BLaER1 treated with 17β-estradiol and CSF1 and Interleukin-3, amounts not matched to agents 10 nM and 100 nM (cell line): ENCODE results near the gene ZRANB1.

Experiments
- H3K27ac ChIP-seq, 11 experiments: shearing (Covaris generic); formaldehyde crosslinking; 2 replicates each; pipeline ENCODE4 v1.8.1; 2022
- H3K27me3 ChIP-seq, 11 experiments: shearing (Covaris generic); formaldehyde crosslinking; 2 replicates each; pipeline ENCODE4 v1.8.1; 2022
- H3K36me3 ChIP-seq, 11 experiments: shearing (Covaris generic); formaldehyde crosslinking; 2 replicates each; pipeline ENCODE4 v1.8.1; 2022
- H3K4me1 ChIP-seq, 10 experiments: shearing (Covaris generic); formaldehyde crosslinking; 2 replicates each; pipeline ENCODE4 v1.8.1; 2022
- H3K4me2 ChIP-seq, 11 experiments: shearing (Covaris generic); formaldehyde crosslinking; 2 replicates each; pipeline ENCODE4 v1.8.1; 2022
- H3K4me3 ChIP-seq, 10 experiments: shearing (Covaris generic); formaldehyde crosslinking; 2 replicates each; pipeline ENCODE4 v1.8.1; 2022
- H3K9ac ChIP-seq, 11 experiments: shearing (Covaris generic); formaldehyde crosslinking; 2 replicates each; pipeline ENCODE4 v1.8.1; 2022
- H3K9me3 ChIP-seq, 11 experiments: shearing (Covaris generic); formaldehyde crosslinking; replicated peaks in 1 of 11; 2 replicates each; pipeline ENCODE4 v1.8.1; 2022
- H4K20me1 ChIP-seq, 11 experiments: shearing (Covaris generic); formaldehyde crosslinking; 2 replicates each; pipeline ENCODE4 v1.8.1; 2022
- Cebpa-rat ChIP-seq, 11 experiments: shearing (Covaris generic); IDR thresholded peaks; 2 replicates each; pipeline ENCODE4 v1.8.1; 2022

The ZRANB1 gene

GRCh38 chr10:125012851-125013528 is 71.1 kb downstream of the ZRANB1 start:
- Histone ChIP-seq H3K36me3 (peaks cover 75 to 100% (median 96%) of the 10 kb centered on the region in 11 experiments), H3K27me3 (no peaks in the 10 kb centered on the region)

GRCh38 chr10:125013529-125013872 is 71.6 kb downstream of the ZRANB1 start:
- H3K9ac ChIP-seq = no peak overlapping the region
- TF ChIP-seq Cebpa-rat (IDR thresholded peaks at IDR 0.05) = no peak
- peaks cover 2 to 24% (median 9%) of the 10 kb centered on the region in 10 experiments for H3K4me1 ChIP-seq
- H3K4me3 ChIP-seq = no peak overlapping the region
- H3K27ac ChIP-seq = no peak overlapping the region
- no peaks in the 10 kb centered on the region for H3K27me3 ChIP-seq
- no peak overlapping the region for H3K4me2 ChIP-seq
- no peaks in the 10 kb centered on the region for H3K9me3 ChIP-seq
- H3K36me3 ChIP-seq = peaks cover 71 to 100% (median 94%) of the 10 kb centered on the region in 11 experiments
- peaks cover 99 to 100% (median 100%) of the 10 kb centered on the region in 11 experiments for H4K20me1 ChIP-seq

More at GRCh38 chr10:125012851-125013528, 71.1 kb downstream of the ZRANB1 start:
- Histone ChIP-seq H3K4me3 (no peak overlapping the region), H3K9me3 (no peaks in the 10 kb centered on the region), H3K9ac (no peak overlapping the region), H4K20me1 (peaks cover 99 to 100% (median 100%) of the 10 kb centered on the region in 11 experiments), H3K4me1 (peaks cover 0 to 19% (median 6%) of the 10 kb centered on the region in 10 experiments; a peak in 8 of 20 replicates), H3K27ac (no peak overlapping the region), H3K4me2 (no peak overlapping the region)
- TF ChIP-seq Cebpa-rat (IDR thresholded peaks at IDR 0.05) = no peak

DNA sequence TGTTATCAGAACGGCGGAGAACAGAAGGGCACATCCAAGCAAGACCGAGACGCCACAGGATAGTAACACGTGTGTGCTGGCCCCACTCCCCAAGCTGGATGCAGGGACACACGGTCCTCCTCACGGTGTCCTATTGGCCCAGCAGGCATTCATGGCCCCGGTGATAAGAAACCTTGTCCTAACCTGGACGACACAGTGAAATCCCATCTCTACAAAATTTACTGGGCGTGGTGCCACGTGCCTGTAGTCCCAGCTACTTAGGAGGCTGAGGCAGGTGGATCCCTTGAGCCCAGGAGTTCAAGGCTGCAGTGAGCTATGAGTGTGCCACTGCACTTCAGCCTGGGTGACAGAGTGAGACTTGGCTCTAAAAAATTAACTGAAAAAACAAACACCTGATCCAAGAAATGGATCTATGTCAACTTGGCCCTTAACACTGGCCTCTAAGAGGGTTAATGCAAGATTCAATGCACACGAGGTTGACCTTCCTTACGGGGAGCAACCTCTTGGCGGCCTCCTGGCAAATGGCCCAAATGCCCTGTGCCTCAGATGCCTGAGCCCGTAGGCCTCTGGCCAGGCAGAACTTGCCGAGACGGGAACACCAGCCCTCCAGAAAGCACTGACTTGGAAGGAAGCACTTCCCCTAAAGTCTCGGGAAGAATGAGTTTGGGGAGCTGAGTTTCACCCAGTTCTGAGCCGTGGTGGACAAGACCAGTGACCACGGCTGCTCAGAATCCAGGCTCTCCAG is 72.3 kb downstream of the ZRANB1 start:
- Histone ChIP-seq H3K36me3 (peaks cover 71 to 97% (median 90%) of the 10 kb centered on the region in 11 experiments), H4K20me1 (peaks cover 100% of the 10 kb centered on the region in 11 experiments), H3K9ac (no peak overlapping the region), H3K27me3 (no peaks in the 10 kb centered on the region), H3K4me2 (no peak overlapping the region), H3K4me1 (peaks cover 10 to 32% (median 16%) of the 10 kb centered on the region in 10 experiments), H3K27ac (no peak overlapping the region), H3K4me3 (no peak overlapping the region), H3K9me3 (no peaks in the 10 kb centered on the region; a peak in 1 of 22 replicates)
- no peak for TF ChIP-seq Cebpa-rat (IDR thresholded peaks at IDR 0.05)

DNA sequence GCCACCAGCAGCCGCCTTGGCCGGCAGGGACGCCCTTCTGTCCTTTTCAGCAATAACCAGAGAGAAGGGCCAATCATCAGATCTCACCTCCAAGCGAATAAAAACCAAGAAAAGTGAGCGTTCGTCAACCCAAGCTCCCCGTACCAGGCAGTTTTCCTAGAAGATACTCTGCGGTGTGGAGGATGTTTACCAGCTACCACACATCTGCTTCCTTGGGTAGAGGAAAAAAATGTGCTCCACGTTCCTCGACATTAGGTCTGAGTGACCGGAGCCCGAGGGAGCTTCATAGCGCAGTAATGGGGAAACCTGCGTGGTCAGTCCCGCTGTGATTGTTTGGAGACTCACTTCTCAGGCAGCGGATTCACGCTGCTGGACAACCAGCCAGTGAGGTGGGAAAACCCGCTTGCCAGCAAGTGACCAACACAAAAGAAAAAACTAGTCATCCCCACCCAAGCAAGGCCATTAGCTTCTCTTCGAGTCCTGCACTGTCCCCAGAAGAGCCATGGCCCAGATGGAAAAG is 73.0 kb downstream of the ZRANB1 start:
- peaks cover 16 to 38% (median 23%) of the 10 kb centered on the region in 10 experiments for H3K4me1 ChIP-seq
- no peak overlapping the region for H3K4me3 ChIP-seq
- H3K9ac ChIP-seq = no peak overlapping the region
- H3K9me3 ChIP-seq = peaks cover 0 to 6% (median 2%) of the 10 kb centered on the region in 11 experiments; a peak in 13 of 22 replicates
- peaks cover 98 to 100% (median 100%) of the 10 kb centered on the region in 11 experiments for H4K20me1 ChIP-seq
- H3K36me3 ChIP-seq = peaks cover 72 to 95% (median 87%) of the 10 kb centered on the region in 11 experiments
- no peak overlapping the region for H3K27ac ChIP-seq
- no peak for TF ChIP-seq Cebpa-rat (IDR thresholded peaks at IDR 0.05)
- H3K4me2 ChIP-seq = no peak overlapping the region
- no peaks in the 10 kb centered on the region for H3K27me3 ChIP-seq

- Histone ChIP-seq H3K9me3 (peaks cover 0 to 12% (median 8%) of the 10 kb centered on the region in 11 experiments; a peak in 16 of 22 replicates), H3K36me3 (peaks cover 77 to 95% (median 88%) of the 10 kb centered on the region in 11 experiments)
- no peak for TF ChIP-seq Cebpa-rat (IDR thresholded peaks at IDR 0.05)
These were observed 73.5 kb downstream of the ZRANB1 start for GRCh38 chr10:125015356-125015944.

GRCh38 chr10:125016123-125016522 is 74.2 kb downstream of the ZRANB1 start:
- H3K36me3 ChIP-seq = peaks cover 77 to 95% (median 88%) of the 10 kb centered on the region in 11 experiments

More at GRCh38 chr10:125015356-125015944, 73.5 kb downstream of the ZRANB1 start:
- H3K4me2 ChIP-seq = no peak overlapping the region
- no peak overlapping the region for H3K4me3 ChIP-seq
- peaks cover 21 to 44% (median 28%) of the 10 kb centered on the region in 10 experiments for H3K4me1 ChIP-seq
- peaks cover 98 to 100% (median 100%) of the 10 kb centered on the region in 11 experiments for H4K20me1 ChIP-seq
- H3K9ac ChIP-seq = no peak overlapping the region
- no peak overlapping the region for H3K27ac ChIP-seq
- H3K27me3 ChIP-seq = no peaks in the 10 kb centered on the region

GRCh38 chr10:125016611-125017202 is 74.8 kb downstream of the ZRANB1 start:
- H3K27me3 ChIP-seq = no peaks in the 10 kb centered on the region
- TF ChIP-seq Cebpa-rat (IDR thresholded peaks at IDR 0.05) = no peak
- no peak overlapping the region for H3K4me2 ChIP-seq
- no peak overlapping the region for H3K9ac ChIP-seq
- H3K4me3 ChIP-seq = no peak overlapping the region
- H3K4me1 ChIP-seq = peaks cover 30 to 47% (median 34%) of the 10 kb centered on the region in 10 experiments
- no peak overlapping the region for H3K27ac ChIP-seq
- peaks cover 77 to 95% (median 88%) of the 10 kb centered on the region in 11 experiments for H3K36me3 ChIP-seq
- H3K9me3 ChIP-seq = peaks cover 0 to 24% (median 20%) of the 10 kb centered on the region in 11 experiments; a peak in 18 of 22 replicates
- H4K20me1 ChIP-seq = peaks cover 95 to 100% (median 100%) of the 10 kb centered on the region in 11 experiments

More at GRCh38 chr10:125016123-125016522, 74.2 kb downstream of the ZRANB1 start:
- Histone ChIP-seq H3K27me3 (no peaks in the 10 kb centered on the region), H3K27ac (no peak overlapping the region), H3K9me3 (peaks cover 0 to 18% (median 15%) of the 10 kb centered on the region in 11 experiments; a peak in 18 of 22 replicates), H4K20me1 (peaks cover 97 to 100% (median 100%) of the 10 kb centered on the region in 11 experiments), H3K4me1 (peaks cover 28 to 47% (median 33%) of the 10 kb centered on the region in 10 experiments), H3K4me3 (no peak overlapping the region), H3K9ac (no peak overlapping the region), H3K4me2 (no peak overlapping the region)
- TF ChIP-seq Cebpa-rat (IDR thresholded peaks at IDR 0.05) = no peak

DNA sequence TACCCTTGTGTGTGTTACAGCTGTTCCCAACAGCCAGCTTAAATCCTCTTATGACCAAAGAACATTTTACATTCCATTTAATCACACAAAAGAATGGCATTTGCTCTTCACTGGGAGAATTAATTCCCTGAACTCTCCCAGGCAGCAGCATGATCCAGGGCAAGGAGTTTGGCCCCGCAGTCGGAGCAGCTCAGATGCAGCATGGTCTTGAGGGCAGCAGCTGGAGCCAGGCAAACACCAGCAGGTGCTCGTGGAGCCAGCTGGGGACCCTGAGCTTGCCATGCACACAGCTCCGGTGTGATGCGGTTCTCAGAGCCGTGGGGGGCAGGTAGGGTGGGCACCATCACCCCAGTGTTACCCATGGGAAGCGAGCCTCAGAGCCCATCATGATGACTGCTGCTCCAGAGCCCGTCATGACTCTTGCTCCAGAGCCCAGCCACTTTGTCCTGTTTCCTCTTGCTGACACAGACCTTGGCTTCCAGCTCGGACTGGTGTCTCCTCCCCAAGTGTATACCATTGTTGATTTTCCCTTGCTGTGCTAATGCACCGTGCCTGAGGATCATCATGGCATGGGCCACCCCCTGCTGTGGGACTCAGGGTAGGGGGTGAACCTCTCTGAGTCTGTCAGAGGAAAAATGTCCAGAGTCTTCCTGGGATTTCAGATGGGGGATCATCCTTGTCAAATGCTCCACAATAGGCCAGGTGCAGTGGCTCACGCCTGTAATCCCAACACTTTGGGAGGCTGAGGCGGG is 75.8 kb downstream of the ZRANB1 start:
- Histone ChIP-seq H3K27ac (no peak overlapping the region), H3K9me3 (peaks cover 0 to 34% (median 30%) of the 10 kb centered on the region in 11 experiments; a peak in 18 of 22 replicates), H4K20me1 (peaks cover 93 to 100% (median 100%) of the 10 kb centered on the region in 11 experiments), H3K4me1 (peaks cover 30 to 39% (median 34%) of the 10 kb centered on the region in 10 experiments), H3K4me3 (no peak overlapping the region), H3K4me2 (no peak overlapping the region), H3K36me3 (peaks cover 77 to 95% (median 88%) of the 10 kb centered on the region in 11 experiments), H3K9ac (no peak overlapping the region), H3K27me3 (no peaks in the 10 kb centered on the region)
- no peak for TF ChIP-seq Cebpa-rat (IDR thresholded peaks at IDR 0.05)
